ENCODE results near the gene NEUROD6.

The NEUROD6 gene

GRCh38 chr7:31358467-31358866 lies 17.9 kb upstream of the NEUROD6 start:
- Histone ChIP-seq H3K36me3 (ENCODE audit: control insufficient read depth, insufficient read depth, low read length) (no peaks in the 10 kb centered on the region), H3K4me3 (ENCODE audit: low read depth, low read length) (no peak overlapping the region), H3K9me3 (ENCODE audit: control insufficient read depth, insufficient read depth, low read depth, low read length) (no peaks in the 10 kb centered on the region; the same call in 1 of the 2 replicates), H3K9ac (ENCODE audit: low read length) (no peak overlapping the region), H3K4me1 (ENCODE audit: control insufficient read depth, insufficient read depth, low read length) (no peaks in the 10 kb centered on the region), H3K27ac (ENCODE audit: low read depth, low read length) (no peak overlapping the region), H3K27me3 (ENCODE audit: control insufficient read depth, insufficient read depth, low read length) (no peaks in the 10 kb centered on the region)

DNA sequence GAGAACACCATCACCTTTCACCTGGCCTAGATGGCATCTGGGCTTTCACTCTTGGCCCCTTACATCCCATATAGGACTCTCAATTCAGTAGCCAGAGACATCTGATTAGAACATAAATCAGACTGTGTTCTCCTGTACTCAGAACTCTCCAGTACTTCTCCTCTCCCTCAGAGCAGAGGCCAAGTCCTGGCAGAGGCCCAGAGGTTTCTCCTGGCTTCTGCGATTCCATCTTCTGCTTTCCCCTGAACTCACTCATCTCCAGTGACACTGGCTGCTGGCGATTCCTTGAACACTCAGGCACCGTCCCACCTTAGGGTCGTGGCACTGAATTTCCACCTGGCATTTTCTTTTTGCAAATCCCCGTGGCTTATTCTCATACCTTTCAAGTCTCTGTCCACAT lies 4.9 kb upstream of the NEUROD6 start:
- Histone ChIP-seq H3K9ac (ENCODE audit: low read length) (no peak overlapping the region), H3K36me3 (ENCODE audit: control insufficient read depth, insufficient read depth, low read length) (no peaks in the 10 kb centered on the region), H3K4me1 (ENCODE audit: control insufficient read depth, insufficient read depth, low read length) (no peaks in the 10 kb centered on the region), H3K4me3 (ENCODE audit: low read depth, low read length) (no peak overlapping the region), H3K9me3 (ENCODE audit: control insufficient read depth, insufficient read depth, low read depth, low read length) (no peaks in the 10 kb centered on the region), H3K27me3 (ENCODE audit: control insufficient read depth, insufficient read depth, low read length) (0 out of 2 replicates have a peak, but pooled peaks cover 3% of the 10 kb centered on the region), H3K27ac (ENCODE audit: low read depth, low read length) (no peak overlapping the region)

GRCh38 chr7:31343516-31344305 lies 3.2 kb upstream of the NEUROD6 start:
- no peak overlapping the region for H3K27ac ChIP-seq (ENCODE audit: low read depth, low read length)
- no peaks in the 10 kb centered on the region for H3K4me1 ChIP-seq (ENCODE audit: control insufficient read depth, insufficient read depth, low read length)
- H3K9ac ChIP-seq (ENCODE audit: low read length), result no peak overlapping the region
- no peaks in the 10 kb centered on the region for H3K9me3 ChIP-seq (ENCODE audit: control insufficient read depth, insufficient read depth, low read depth, low read length)
- no peaks in the 10 kb centered on the region for H3K36me3 ChIP-seq (ENCODE audit: control insufficient read depth, insufficient read depth, low read length)
- no peak overlapping the region for H3K4me3 ChIP-seq (ENCODE audit: low read depth, low read length)
- H3K27me3 ChIP-seq (ENCODE audit: control insufficient read depth, insufficient read depth, low read length), result 0 out of 2 replicates have a peak, but pooled peaks cover 3% of the 10 kb centered on the region

- no peak overlapping the region for H3K27ac ChIP-seq (ENCODE audit: low read depth, low read length)
- no peaks in the 10 kb centered on the region for H3K4me1 ChIP-seq (ENCODE audit: control insufficient read depth, insufficient read depth, low read length)
- H3K27me3 ChIP-seq (ENCODE audit: control insufficient read depth, insufficient read depth, low read length), result peaks cover 25% of the 10 kb centered on the region
- H3K9ac ChIP-seq (ENCODE audit: low read length), result no peak overlapping the region
- no peaks in the 10 kb centered on the region for H3K9me3 ChIP-seq (ENCODE audit: control insufficient read depth, insufficient read depth, low read depth, low read length)
- no peaks in the 10 kb centered on the region for H3K36me3 ChIP-seq (ENCODE audit: control insufficient read depth, insufficient read depth, low read length)
- no peak overlapping the region for H3K4me3 ChIP-seq (ENCODE audit: low read depth, low read length)
Observed at GRCh38 chr7:31341141-31341540, 615 bp upstream of the NEUROD6 start.

- Histone ChIP-seq H3K9ac (ENCODE audit: low read length) (no peak overlapping the region), H3K27ac (ENCODE audit: low read depth, low read length) (no peak overlapping the region), H3K9me3 (ENCODE audit: control insufficient read depth, insufficient read depth, low read depth, low read length) (no peaks in the 10 kb centered on the region), H3K36me3 (ENCODE audit: control insufficient read depth, insufficient read depth, low read length) (no peaks in the 10 kb centered on the region), H3K27me3 (ENCODE audit: control insufficient read depth, insufficient read depth, low read length) (peaks cover 36% of the 10 kb centered on the region), H3K4me1 (ENCODE audit: control insufficient read depth, insufficient read depth, low read length) (no peaks in the 10 kb centered on the region), H3K4me3 (ENCODE audit: low read depth, low read length) (no peak overlapping the region)
Observed at GRCh38 chr7:31340051-31340450, 475 bp downstream of the NEUROD6 start.

DNA sequence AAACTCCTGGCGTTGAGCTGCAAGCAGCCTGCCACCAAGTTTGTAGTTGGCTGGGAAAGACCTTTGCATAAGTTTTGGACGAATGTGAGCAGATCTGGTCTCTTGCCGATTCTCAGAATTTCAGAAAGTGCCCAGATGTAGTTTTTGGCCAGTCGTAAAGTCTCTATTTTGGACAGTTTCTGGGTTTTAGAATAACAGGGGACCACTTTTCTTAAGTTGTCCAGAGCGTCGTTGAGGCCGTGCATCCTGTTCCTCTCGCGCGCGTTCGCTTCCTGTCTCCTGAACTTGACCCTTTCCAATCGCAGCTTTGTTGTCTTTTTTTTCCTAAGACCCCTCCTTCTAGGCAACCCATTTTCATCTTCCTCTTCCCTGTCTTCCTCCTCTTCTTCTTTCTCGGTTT lies 1.8 kb downstream of the NEUROD6 start:
- Histone ChIP-seq H3K9ac (ENCODE audit: low read length) (no peak overlapping the region), H3K27me3 (ENCODE audit: control insufficient read depth, insufficient read depth, low read length) (peaks cover 40% of the 10 kb centered on the region), H3K9me3 (ENCODE audit: control insufficient read depth, insufficient read depth, low read depth, low read length) (no peaks in the 10 kb centered on the region), H3K27ac (ENCODE audit: low read depth, low read length) (no peak overlapping the region), H3K4me3 (ENCODE audit: low read depth, low read length) (no peak overlapping the region), H3K36me3 (ENCODE audit: control insufficient read depth, insufficient read depth, low read length) (no peaks in the 10 kb centered on the region), H3K4me1 (ENCODE audit: control insufficient read depth, insufficient read depth, low read length) (no peaks in the 10 kb centered on the region)

DNA sequence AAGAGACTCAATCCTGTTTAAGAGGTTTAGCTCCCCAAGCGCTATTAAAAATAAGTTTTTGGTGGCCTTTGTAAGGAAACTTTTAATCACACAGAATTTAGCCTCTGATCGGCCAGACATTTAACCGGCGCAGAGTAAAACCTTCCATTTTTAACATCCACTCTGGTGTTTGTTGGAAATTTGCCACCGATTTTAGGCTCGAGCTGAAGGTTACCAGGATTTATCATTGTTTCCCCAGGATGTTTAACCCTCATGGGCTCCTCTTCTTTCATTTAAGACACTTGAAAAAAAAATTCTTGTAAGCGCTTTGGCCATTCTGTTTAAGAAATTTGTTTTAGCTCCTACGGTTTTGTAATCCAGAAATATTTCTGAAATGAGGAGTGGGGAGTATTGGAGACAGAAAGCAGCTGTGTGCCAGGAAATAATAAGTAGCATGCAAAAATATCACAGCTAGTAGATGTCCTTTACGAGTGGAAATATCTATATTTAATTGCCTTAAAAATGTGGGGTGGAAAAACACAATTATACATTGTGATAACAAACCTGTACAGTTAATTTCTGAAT lies 3.4 kb downstream of the NEUROD6 start:
- Histone ChIP-seq H3K27ac (ENCODE audit: low read depth, low read length) (no peak overlapping the region), H3K9ac (ENCODE audit: low read length) (no peak overlapping the region), H3K4me1 (ENCODE audit: control insufficient read depth, insufficient read depth, low read length) (no peaks in the 10 kb centered on the region), H3K36me3 (ENCODE audit: control insufficient read depth, insufficient read depth, low read length) (no peaks in the 10 kb centered on the region), H3K9me3 (ENCODE audit: control insufficient read depth, insufficient read depth, low read depth, low read length) (no peaks in the 10 kb centered on the region), H3K27me3 (ENCODE audit: control insufficient read depth, insufficient read depth, low read length) (peaks cover 40% of the 10 kb centered on the region), H3K4me3 (ENCODE audit: low read depth, low read length) (peak overlapping the region; percentile 57)

- Histone ChIP-seq H3K4me1 (ENCODE audit: control insufficient read depth, insufficient read depth, low read length) (no peaks in the 10 kb centered on the region), H3K9me3 (ENCODE audit: control insufficient read depth, insufficient read depth, low read depth, low read length) (no peaks in the 10 kb centered on the region), H3K4me3 (ENCODE audit: low read depth, low read length) (peak overlapping the region; percentile 57), H3K27me3 (ENCODE audit: control insufficient read depth, insufficient read depth, low read length) (peaks cover 40% of the 10 kb centered on the region), H3K36me3 (ENCODE audit: control insufficient read depth, insufficient read depth, low read length) (no peaks in the 10 kb centered on the region), H3K9ac (ENCODE audit: low read length) (no peak overlapping the region), H3K27ac (ENCODE audit: low read depth, low read length) (no peak overlapping the region)
Observed at GRCh38 chr7:31336202-31337001, 4.1 kb downstream of the NEUROD6 start.

DNA sequence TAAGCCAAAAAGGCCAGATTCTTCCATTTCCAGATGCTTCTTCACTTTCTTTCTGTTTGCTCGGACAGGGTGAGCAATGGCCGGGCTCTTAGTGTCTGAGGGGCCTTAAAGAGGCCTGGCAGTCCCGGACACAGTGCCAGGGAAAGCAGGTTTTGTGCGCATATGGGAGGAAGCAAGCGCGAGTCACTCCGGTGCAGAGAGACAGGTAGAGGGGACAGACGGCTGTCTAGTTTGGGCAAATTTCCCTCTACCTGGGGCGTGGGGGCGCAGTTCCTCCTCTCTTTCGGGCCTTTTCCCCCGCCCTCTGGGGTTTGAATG lies 4.7 kb downstream of the NEUROD6 start:
- no peaks in the 10 kb centered on the region for H3K9me3 ChIP-seq (ENCODE audit: control insufficient read depth, insufficient read depth, low read depth, low read length)
- H3K4me1 ChIP-seq (ENCODE audit: control insufficient read depth, insufficient read depth, low read length), result no peaks in the 10 kb centered on the region
- peaks cover 39% of the 10 kb centered on the region for H3K27me3 ChIP-seq (ENCODE audit: control insufficient read depth, insufficient read depth, low read length)
- H3K4me3 ChIP-seq (ENCODE audit: low read depth, low read length), result peak overlapping the region; percentile 57
- no peaks in the 10 kb centered on the region for H3K36me3 ChIP-seq (ENCODE audit: control insufficient read depth, insufficient read depth, low read length)
- H3K9ac ChIP-seq (ENCODE audit: low read length), result no peak overlapping the region
- H3K27ac ChIP-seq (ENCODE audit: low read depth, low read length), result no peak overlapping the region

DNA sequence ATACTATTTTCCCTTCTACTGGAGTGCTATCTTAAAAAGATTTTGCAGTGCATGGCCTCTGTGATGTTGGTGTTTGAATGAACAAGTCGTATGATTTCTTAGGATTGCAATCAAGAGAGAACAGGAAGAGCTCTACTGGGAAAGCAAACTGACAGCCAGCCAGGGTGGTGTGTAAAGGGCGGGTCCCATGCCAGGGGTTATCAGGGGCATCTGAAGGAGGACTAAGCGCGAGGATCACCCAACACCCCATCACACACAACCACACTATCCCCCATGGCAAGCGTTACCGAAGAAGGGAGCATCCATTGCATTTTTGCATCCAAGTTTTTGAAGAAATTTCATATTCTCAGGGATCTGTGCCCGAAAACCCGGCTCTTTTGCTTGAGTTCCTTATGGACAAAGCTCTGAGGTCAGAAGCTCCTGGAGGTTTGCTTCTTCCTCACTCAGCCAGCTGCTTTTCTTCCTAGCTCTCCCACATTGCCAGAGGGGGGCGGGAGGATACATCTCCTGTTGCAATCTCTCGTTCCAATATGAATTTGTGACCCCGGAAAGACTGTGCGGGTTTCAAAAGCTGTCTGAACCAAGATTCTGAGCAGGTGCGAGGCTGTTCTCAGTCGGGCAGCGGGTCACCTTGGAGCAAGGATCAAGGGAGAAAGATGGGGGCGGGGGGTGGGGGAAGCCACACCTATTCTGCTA lies 5.2 kb downstream of the NEUROD6 start:
- H3K9ac ChIP-seq (ENCODE audit: low read length), result no peak overlapping the region
- peaks cover 37% of the 10 kb centered on the region for H3K27me3 ChIP-seq (ENCODE audit: control insufficient read depth, insufficient read depth, low read length)
- no peaks in the 10 kb centered on the region for H3K9me3 ChIP-seq (ENCODE audit: control insufficient read depth, insufficient read depth, low read depth, low read length)
- H3K4me1 ChIP-seq (ENCODE audit: control insufficient read depth, insufficient read depth, low read length), result no peaks in the 10 kb centered on the region
- no peaks in the 10 kb centered on the region for H3K36me3 ChIP-seq (ENCODE audit: control insufficient read depth, insufficient read depth, low read length)
- peak overlapping the region; percentile 57 for H3K4me3 ChIP-seq (ENCODE audit: low read depth, low read length)
- H3K27ac ChIP-seq (ENCODE audit: low read depth, low read length), result no peak overlapping the region
